K562 (cell line): Measurements from ENCODE around the gene TRIM68. TPM values are rescaled to one million over a fixed set of nuclear protein-coding genes. Genes with fewer than 3 reads are reported as not detected.

Experiments used
- FOXK2 ChIP-seq, 2 experiments: fragments of 450-650 bp; IDR thresholded peaks in 1 of 2; conservative IDR thresholded peaks in 1 of 2; 2 replicates each; pipeline ENCODE4 v1.6.1; 2016; ENCODE audit warnings: low read depth in 2 of 2, mild to moderate bottlenecking in 1 of 2
- GABPB2 ChIP-seq: fragments of 250-450 bp; sonication (Bioruptor Pico); conservative IDR thresholded peaks from 2 replicates; pipeline ENCODE4 v1.5.1; 2021; ENCODE audit warnings: mild to moderate bottlenecking
- GATAD2A ChIP-seq: fragments of 450-650 bp; IDR thresholded peaks from 2 replicates; pipeline ENCODE4 v1.6.1; 2017
- MEF2A ChIP-seq: IDR thresholded peaks from 2 replicates; pipeline ENCODE4 v1.6.1; 2011; ENCODE audit warnings: low read depth, mild to moderate bottlenecking, low read length, moderate library complexity; ENCODE audit not compliant: control insufficient read depth
- PYGO2 ChIP-seq: fragments of 450-650 bp; IDR thresholded peaks from 2 replicates; pipeline ENCODE4 v1.6.1; 2016; ENCODE audit warnings: mild to moderate bottlenecking, missing genetic modification characterization, moderate library complexity, missing compliant biosample characterization
- SMARCA4 ChIP-seq: fragments of 450-650 bp; IDR thresholded peaks from 2 replicates; pipeline ENCODE4 v1.6.1; 2016
- SP1 ChIP-seq: sonication (generic); formaldehyde crosslinking; IDR thresholded peaks from 2 replicates; pipeline ENCODE4 v1.8.1; 2022; ENCODE audit warnings: mild to moderate bottlenecking, missing genetic modification reagents
- TFE3 ChIP-seq: fragments of 450-650 bp; formaldehyde crosslinking; IDR thresholded peaks from 2 replicates; pipeline ENCODE4 v1.4.0; 2020; ENCODE audit warnings: mild to moderate bottlenecking, mixed read lengths
- ZBTB49 ChIP-seq: sonication (generic); formaldehyde crosslinking; IDR thresholded peaks from 2 replicates; pipeline ENCODE4 v1.8.0; 2022; ENCODE audit warnings: missing genetic modification reagents, mild to moderate bottlenecking, borderline replicate concordance
- ZEB2 ChIP-seq: fragments of 450-650 bp; IDR thresholded peaks from 2 replicates; pipeline ENCODE4 v1.6.1; 2016
- polyA plus RNA-seq, 8 experiments: library from polyadenylated mRNA; depleted of rRNA in 4 of 8; stranded (reverse) in 5 of 8; unstranded in 3 of 8; fragments of >200 nt; fragmentation: Nextera tagmentation in 2 of 8; fragmentation: Illumina TruSeq in 1 of 8; extraction: Ambion mirVana in 2 of 8; extraction: Trizol in 1 of 8; gene quantifications; 2 replicates each; pipeline versions ENCODE4 v1.2.1 to v1.2.3, GENCODE V29; 2011 to 2014; ENCODE audit warnings: inconsistent platforms in 1 of 8, missing spikeins in 1 of 8
- total RNA-seq, 7 experiments: library from RNA; depleted of rRNA in 6 of 7; stranded (reverse); fragments of >200 nt in 6 of 7; fragmentation: Illumina TruSeq in 2 of 7; extraction: Trizol in 2 of 7; gene quantifications; 2 replicates each; pipeline versions ENCODE4 v1.2.1 to v1.2.3, GENCODE V29; 2011 to 2021; ENCODE audit warnings: low replicate concordance in 1 of 7
- TF ChIP-seq, protein P1 (sequence below): fragments of 200-800 bp; sonication (Bioruptor generic); IDR thresholded peaks from 2 replicates; pipeline ENCODE4 v1.6.1; 2016; ENCODE audit warnings: missing genetic modification characterization, missing compliant biosample characterization
- TF ChIP-seq, protein P2 (sequence below), 2 experiments: fragments of 450-650 bp in 1 of 2; IDR thresholded peaks; 2 replicates each; pipeline ENCODE4 v1.6.1; 2011 to 2017; ENCODE audit warnings: low read depth in 2 of 2, antibody characterized with exemption in 1 of 2, borderline replicate concordance in 1 of 2, low read length in 1 of 2, mild to moderate bottlenecking in 1 of 2, mixed read lengths in 1 of 2; ENCODE audit not compliant: control insufficient read depth in 1 of 2

TRIM68 gene
- total and polyA plus RNA-seq, 9 of the 15 experiments (the other 6 are each of a cell fraction or from before 2014, with no cell fraction given): 5.2 to 10.9 (median 7.9) TPM

DNA sequence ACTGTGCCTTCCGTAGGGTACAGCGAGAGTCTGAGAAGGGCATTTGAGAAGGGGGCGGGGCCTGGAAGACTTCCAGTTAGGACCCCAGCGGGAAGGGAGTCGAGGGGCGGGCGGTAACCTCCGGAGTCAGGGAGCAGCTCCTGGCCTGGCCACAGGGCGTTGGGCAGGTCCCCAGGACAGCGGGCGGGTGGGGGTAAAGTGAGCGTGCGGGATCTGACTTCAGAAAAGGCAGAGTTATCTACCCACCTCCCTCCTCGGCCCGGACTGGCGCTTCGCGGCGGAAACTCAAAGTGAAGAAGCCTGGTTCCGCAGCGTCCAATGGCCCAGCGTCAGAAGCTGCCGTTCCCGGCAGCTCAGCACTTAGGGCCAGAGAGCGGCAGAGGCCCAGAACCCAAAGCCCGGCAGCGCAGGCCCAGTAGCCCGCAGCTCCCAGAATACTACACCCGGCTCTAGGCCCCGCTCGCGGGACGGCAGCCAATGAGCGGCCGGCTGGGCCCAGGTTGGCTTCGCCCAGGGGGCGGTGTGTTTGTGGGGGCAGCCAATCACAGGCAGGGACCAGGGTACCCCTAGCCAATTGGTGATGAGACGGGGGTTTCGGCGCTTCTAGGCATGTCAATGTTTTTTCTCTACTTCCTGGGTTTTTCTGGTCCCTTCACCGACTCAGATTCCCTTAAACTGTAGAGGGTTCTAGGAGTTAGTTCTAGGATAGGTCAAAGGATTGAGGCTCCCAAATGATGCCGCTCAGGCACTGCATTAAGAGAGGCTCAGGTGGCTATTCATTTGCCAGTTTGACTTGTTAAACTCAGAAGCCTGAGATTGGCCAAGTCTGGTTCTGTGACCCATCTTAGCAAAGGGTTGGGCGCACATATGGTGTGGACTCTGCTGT, at the start of gene TRIM68 (continued):
- no peak for TF ChIP-seq ZEB2
- TF ChIP-seq PYGO2: no peak
- no peak for TF ChIP-seq TFE3 (CRISPR knock-in tag)
- no peak for TF ChIP-seq GABPB2 (CRISPR knock-in tag)
- no peak for TF ChIP-seq ZBTB49 (CRISPR knock-in tag)
- no peak for TF ChIP-seq GATAD2A
- TF ChIP-seq, protein P1, sequence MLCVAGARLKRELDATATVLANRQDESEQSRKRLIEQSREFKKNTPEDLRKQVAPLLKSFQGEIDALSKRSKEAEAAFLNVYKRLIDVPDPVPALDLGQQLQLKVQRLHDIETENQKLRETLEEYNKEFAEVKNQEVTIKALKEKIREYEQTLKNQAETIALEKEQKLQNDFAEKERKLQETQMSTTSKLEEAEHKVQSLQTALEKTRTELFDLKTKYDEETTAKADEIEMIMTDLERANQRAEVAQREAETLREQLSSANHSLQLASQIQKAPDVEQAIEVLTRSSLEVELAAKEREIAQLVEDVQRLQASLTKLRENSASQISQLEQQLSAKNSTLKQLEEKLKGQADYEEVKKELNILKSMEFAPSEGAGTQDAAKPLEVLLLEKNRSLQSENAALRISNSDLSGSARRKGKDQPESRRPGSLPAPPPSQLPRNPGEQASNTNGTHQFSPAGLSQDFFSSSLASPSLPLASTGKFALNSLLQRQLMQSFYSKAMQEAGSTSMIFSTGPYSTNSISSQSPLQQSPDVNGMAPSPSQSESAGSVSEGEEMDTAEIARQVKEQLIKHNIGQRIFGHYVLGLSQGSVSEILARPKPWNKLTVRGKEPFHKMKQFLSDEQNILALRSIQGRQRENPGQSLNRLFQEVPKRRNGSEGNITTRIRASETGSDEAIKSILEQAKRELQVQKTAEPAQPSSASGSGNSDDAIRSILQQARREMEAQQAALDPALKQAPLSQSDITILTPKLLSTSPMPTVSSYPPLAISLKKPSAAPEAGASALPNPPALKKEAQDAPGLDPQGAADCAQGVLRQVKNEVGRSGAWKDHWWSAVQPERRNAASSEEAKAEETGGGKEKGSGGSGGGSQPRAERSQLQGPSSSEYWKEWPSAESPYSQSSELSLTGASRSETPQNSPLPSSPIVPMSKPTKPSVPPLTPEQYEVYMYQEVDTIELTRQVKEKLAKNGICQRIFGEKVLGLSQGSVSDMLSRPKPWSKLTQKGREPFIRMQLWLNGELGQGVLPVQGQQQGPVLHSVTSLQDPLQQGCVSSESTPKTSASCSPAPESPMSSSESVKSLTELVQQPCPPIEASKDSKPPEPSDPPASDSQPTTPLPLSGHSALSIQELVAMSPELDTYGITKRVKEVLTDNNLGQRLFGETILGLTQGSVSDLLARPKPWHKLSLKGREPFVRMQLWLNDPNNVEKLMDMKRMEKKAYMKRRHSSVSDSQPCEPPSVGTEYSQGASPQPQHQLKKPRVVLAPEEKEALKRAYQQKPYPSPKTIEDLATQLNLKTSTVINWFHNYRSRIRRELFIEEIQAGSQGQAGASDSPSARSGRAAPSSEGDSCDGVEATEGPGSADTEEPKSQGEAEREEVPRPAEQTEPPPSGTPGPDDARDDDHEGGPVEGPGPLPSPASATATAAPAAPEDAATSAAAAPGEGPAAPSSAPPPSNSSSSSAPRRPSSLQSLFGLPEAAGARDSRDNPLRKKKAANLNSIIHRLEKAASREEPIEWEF (CRISPR knock-in tag): no peak
- peak; percentile 44; the same call in 1 of the 2 replicates for TF ChIP-seq SP1 (CRISPR knock-in tag)
- TF ChIP-seq, protein P2, sequence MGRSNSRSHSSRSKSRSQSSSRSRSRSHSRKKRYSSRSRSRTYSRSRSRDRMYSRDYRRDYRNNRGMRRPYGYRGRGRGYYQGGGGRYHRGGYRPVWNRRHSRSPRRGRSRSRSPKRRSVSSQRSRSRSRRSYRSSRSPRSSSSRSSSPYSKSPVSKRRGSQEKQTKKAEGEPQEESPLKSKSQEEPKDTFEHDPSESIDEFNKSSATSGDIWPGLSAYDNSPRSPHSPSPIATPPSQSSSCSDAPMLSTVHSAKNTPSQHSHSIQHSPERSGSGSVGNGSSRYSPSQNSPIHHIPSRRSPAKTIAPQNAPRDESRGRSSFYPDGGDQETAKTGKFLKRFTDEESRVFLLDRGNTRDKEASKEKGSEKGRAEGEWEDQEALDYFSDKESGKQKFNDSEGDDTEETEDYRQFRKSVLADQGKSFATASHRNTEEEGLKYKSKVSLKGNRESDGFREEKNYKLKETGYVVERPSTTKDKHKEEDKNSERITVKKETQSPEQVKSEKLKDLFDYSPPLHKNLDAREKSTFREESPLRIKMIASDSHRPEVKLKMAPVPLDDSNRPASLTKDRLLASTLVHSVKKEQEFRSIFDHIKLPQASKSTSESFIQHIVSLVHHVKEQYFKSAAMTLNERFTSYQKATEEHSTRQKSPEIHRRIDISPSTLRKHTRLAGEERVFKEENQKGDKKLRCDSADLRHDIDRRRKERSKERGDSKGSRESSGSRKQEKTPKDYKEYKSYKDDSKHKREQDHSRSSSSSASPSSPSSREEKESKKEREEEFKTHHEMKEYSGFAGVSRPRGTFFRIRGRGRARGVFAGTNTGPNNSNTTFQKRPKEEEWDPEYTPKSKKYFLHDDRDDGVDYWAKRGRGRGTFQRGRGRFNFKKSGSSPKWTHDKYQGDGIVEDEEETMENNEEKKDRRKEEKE (IDR thresholded peaks at IDR 0.05; ENCODE audit: borderline replicate concordance in 1 of 2, control insufficient read depth in 1 of 2, low read depth in 2 of 2, low read length in 1 of 2): no peak
- TF ChIP-seq SMARCA4: no peak
- peak; percentile 37 to 40; a peak in 1 of 4 replicates for TF ChIP-seq FOXK2 (conservative IDR thresholded peaks at IDR 0.05 in 1 of 2, IDR thresholded peaks at IDR 0.05 in 1 of 2; ENCODE audit: low read depth in 2 of 2)
- no peak for TF ChIP-seq MEF2A
